Effector CD8-positive, alpha-beta T cell (primary cell): ENCODE data around the gene TADA2B.
"Not testable (repeated sequence)": the region's sequence is repeated elsewhere in the genome, so short reads cannot be mapped to it uniquely, and the experiment has no call there.

ENCODE experiments used
- DNase-seq: peaks from one replicate; lab custom pipeline; 2025; lab: John Stamatoyannopoulos, UW

TADA2B gene

GRCh38 chr4:7060346-7061150 lies 17.4 kb downstream of the TADA2B start:
- DNase-seq, result no peak

- no peak for DNase-seq
Observed at GRCh38 chr4:7061815-7062214, 18.6 kb downstream of the TADA2B start.

- DNase-seq, result no peak
Observed at GRCh38 chr4:7062816-7063215, 19.6 kb downstream of the TADA2B start.

GRCh38 chr4:7063362-7063761 lies 20.2 kb downstream of the TADA2B start:
- DNase-seq, result no peak

- DNase-seq, result no peak
Observed at GRCh38 chr4:7066006-7066405, 22.8 kb downstream of the TADA2B start.

- no peak for DNase-seq
Observed at GRCh38 chr4:7066493-7066892, 23.3 kb downstream of the TADA2B start.

- no peak for DNase-seq
Observed at GRCh38 chr4:7067126-7067451, 23.9 kb downstream of the TADA2B start.

- peak; percentile 100 for DNase-seq
Observed at GRCh38 chr4:7067452-7068278, 24.5 kb downstream of the TADA2B start, which contains the start of gene GRPEL1. Gene GRPEL1 (minus strand): TSS chr4:7068064. CDS start chr4:7068032, 32 bp downstream.

- no peak for DNase-seq
Observed at GRCh38 chr4:7068279-7068842, 25.2 kb downstream of the TADA2B start.

- DNase-seq, result no peak
Observed at GRCh38 chr4:7068883-7069282, 25.7 kb downstream of the TADA2B start.

GRCh38 chr4:7070729-7071511 lies 27.7 kb downstream of the TADA2B start:
- peak; percentile 81 for DNase-seq

GRCh38 chr4:7073059-7073458 lies 29.9 kb downstream of the TADA2B start:
- DNase-seq, result no peak

- DNase-seq, result no peak
Observed at GRCh38 chr4:7073526-7074390, 30.6 kb downstream of the TADA2B start.

- DNase-seq, result no peak
Observed at GRCh38 chr4:7074426-7074825, 31.3 kb downstream of the TADA2B start.

- DNase-seq, result no peak
Observed at GRCh38 chr4:7075962-7076695, 33.0 kb downstream of the TADA2B start.

- DNase-seq, result no peak
Observed at GRCh38 chr4:7076696-7077082, 33.5 kb downstream of the TADA2B start.

GRCh38 chr4:7077371-7077770 lies 34.2 kb downstream of the TADA2B start:
- DNase-seq, result no peak

GRCh38 chr4:7078025-7078424 lies 34.9 kb downstream of the TADA2B start:
- no peak for DNase-seq

GRCh38 chr4:7079483-7079882 lies 36.3 kb downstream of the TADA2B start:
- DNase-seq, result not testable (repeated sequence)

GRCh38 chr4:7079909-7080308 lies 36.7 kb downstream of the TADA2B start:
- not testable (repeated sequence) for DNase-seq
